ENCODE data around the gene SNAP47.
A peak's percentile ranks its signal among the peaks of the same experiment; 100 is the strongest.

SNAP47 gene

DNA sequence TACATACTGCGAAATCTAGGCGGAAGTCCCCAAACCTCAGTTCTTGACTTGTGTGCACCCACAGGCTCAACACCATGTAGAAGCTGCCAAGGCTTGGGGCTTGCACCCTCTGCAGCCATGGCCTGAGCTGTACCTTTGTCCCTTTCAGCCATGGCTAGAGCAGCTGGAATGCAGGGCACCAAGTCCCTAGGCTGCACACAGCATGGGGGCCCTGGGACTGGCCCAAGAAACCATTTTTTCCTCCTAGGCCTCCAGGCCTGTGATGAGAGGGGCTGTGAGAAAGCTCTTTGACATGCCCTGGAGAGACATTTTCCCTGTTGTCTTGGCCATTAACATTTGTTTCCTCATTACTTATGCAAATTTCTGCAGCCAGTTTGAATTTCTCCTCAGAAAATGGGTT, 78.7 kb downstream of the SNAP47 start:
- TF ChIP-seq, protein P1, sequence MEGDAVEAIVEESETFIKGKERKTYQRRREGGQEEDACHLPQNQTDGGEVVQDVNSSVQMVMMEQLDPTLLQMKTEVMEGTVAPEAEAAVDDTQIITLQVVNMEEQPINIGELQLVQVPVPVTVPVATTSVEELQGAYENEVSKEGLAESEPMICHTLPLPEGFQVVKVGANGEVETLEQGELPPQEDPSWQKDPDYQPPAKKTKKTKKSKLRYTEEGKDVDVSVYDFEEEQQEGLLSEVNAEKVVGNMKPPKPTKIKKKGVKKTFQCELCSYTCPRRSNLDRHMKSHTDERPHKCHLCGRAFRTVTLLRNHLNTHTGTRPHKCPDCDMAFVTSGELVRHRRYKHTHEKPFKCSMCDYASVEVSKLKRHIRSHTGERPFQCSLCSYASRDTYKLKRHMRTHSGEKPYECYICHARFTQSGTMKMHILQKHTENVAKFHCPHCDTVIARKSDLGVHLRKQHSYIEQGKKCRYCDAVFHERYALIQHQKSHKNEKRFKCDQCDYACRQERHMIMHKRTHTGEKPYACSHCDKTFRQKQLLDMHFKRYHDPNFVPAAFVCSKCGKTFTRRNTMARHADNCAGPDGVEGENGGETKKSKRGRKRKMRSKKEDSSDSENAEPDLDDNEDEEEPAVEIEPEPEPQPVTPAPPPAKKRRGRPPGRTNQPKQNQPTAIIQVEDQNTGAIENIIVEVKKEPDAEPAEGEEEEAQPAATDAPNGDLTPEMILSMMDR (IDR thresholded peaks at IDR 0.05; ENCODE audit: insufficient read depth, low read depth, low read length, missing control alignments), result no peak
- DNase-seq (ENCODE audit: low read depth), result no peak
- no peak overlapping the region for H3K4me3 ChIP-seq (ENCODE audit: low read length)

- DNase-seq (ENCODE audit: low read depth), result no peak
- no peak within 1 kb of the TSS for H3K4me3 ChIP-seq (ENCODE audit: low read length)
- TF ChIP-seq, protein P1 (IDR thresholded peaks at IDR 0.05; ENCODE audit: insufficient read depth, low read depth, low read length, missing control alignments), result no peak
Observed at GRCh38 chr1:227815468-227816409, 80.5 kb downstream of the SNAP47 start, which contains the start of gene PRSS38. Gene PRSS38 (plus strand): TSS chr1:227815675. CDS start chr1:227815717, 42 bp downstream.

DNA sequence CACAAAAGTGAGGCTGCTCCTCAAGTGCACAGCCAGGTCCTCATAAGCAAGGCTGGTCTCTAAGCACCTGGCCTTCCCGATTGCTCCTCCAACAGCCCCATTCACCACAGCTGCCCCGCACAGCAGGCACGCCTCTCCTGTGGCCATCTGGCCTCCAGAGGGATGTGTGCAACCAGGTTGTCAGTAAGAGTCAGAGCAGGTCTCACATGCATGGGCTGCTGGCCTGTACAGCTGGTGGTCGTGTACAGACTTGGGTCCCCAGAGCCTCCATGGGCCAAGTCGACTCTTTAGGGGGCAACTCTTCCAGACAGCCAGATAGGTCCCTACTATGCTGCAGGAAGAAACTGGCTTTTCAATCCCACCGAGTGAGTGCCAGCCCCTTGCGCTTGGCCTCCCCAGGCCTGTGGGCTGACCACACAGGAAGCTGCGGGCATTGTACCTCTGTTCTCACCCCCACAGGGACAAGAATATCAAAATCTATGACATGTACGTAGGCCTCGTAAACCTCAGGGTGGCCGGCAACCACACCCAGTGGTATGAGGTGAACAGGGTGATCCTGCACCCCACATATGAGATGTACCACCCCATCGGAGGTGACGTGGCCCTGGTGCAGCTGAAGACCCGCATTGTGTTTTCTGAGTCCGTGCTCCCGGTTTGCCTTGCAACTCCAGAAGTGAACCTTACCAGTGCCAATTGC, 81.7 kb downstream of the SNAP47 start:
- DNase-seq (ENCODE audit: low read depth), result no peak
- no peak overlapping the region for H3K4me3 ChIP-seq (ENCODE audit: low read length)
- TF ChIP-seq, protein P1 (IDR thresholded peaks at IDR 0.05; ENCODE audit: insufficient read depth, low read depth, low read length, missing control alignments), result no peak

- TF ChIP-seq, protein P1 (IDR thresholded peaks at IDR 0.05; ENCODE audit: insufficient read depth, low read depth, low read length, missing control alignments), result no peak
- H3K4me3 ChIP-seq (ENCODE audit: low read length), result no peak overlapping the region
- DNase-seq (ENCODE audit: low read depth), result no peak
Observed at GRCh38 chr1:227823537-227823936, 88.3 kb downstream of the SNAP47 start.

- TF ChIP-seq, protein P1 (IDR thresholded peaks at IDR 0.05; ENCODE audit: insufficient read depth, low read depth, low read length, missing control alignments), result no peak
- H3K4me3 ChIP-seq (ENCODE audit: low read length), result no peak overlapping the region
- DNase-seq (ENCODE audit: low read depth), result no peak
Observed at GRCh38 chr1:227824204-227824603, 89.0 kb downstream of the SNAP47 start.

GRCh38 chr1:227828786-227829185, 93.6 kb downstream of the SNAP47 start:
- TF ChIP-seq, protein P1 (IDR thresholded peaks at IDR 0.05; ENCODE audit: insufficient read depth, low read depth, low read length, missing control alignments), result no peak
- peak; percentile 18 for DNase-seq (ENCODE audit: low read depth)
- no peak overlapping the region for H3K4me3 ChIP-seq (ENCODE audit: low read length)

Data from epithelial cell of esophagus (primary cell).